Sciatic nerve (tissue), 2 donors: ENCODE data around the gene SH3GL2. TPM values are rescaled to one million over a fixed set of nuclear protein-coding genes. Genes with fewer than 3 reads are reported as not detected.

ENCODE experiments used
- ATAC-seq: fragments of 200-7000 bp; cut with Tn5 transposase; one replicate; pipeline ENCODE4 v1.9.1; 2020; ENCODE audit warnings: mild to moderate bottlenecking, moderate library complexity
- DNase-seq: peaks from one replicate; pipeline ENCODE4 v3.0.0-alpha.2; 2020; ENCODE audit warnings: low spot score
- intact Hi-C: fragments of 100-400 bp; cut with DNase I; formaldehyde crosslinking; loops from one replicate; pipeline ENCODE4 v1.14.2; 2022
- total RNA-seq: library from RNA; stranded (reverse); fragmentation: NEBNext Ultra II Directional; extraction: Animal tissue kit (Norgen Biotek cat#: 25700); gene quantifications from one replicate; pipeline ENCODE4 v1.2.1, GENCODE V29; 2021
- donor health status: DM: no; HTN: no; CAD: no.
- donor health status: DM: no; HTN: no; CAD: no.

SH3GL2 gene
- total RNA-seq = 1.1 TPM

DNA sequence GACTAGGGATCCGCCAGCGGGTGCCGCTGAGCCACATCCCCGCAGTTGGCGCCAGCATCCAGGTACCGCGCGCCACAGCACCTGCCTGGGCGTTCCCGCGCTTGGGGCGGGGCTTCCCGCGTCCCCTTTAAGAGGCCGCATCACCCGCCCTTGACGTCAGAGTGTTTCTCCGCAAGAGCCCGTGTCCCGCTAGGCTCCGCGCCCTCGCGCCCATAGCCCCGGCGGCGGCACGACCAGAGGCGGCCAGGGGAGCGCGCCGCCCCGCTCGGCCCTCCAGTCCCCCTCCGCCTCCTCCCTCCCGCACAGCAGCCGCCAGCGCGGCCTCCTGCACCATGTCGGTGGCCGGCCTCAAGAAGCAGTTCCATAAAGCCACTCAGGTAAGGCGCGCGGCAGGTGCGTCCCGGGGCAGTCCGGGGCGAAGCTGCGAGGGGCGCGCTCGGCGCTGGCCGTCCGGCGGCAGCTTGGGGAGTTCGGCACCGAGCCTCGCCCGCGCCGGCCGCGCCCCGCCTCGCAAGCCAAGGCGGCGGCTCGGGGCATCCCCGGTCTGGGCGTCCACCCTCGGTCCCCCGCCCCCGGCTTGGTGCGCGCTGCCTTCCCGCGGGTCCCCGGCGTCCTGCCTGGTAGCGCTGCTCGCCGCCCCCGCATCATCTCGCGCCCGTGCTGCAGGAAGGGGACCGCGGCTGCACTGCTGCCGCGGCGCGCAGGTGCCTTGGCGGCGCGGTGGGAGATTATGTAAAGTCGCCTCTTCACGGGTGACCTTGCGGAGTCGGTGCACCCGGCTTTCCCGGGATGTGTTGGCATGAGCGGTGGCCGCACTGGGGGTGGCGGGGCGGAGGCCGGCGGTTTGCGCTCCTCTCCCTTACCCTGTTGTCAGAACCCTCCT, at the start of gene SH3GL2:
SH3GL2 (plus strand) TSS at position 156 of the 883 bp plus-strand sequence.
- ATAC-seq = peak; percentile 51
- DNase-seq = no peak

DNA sequence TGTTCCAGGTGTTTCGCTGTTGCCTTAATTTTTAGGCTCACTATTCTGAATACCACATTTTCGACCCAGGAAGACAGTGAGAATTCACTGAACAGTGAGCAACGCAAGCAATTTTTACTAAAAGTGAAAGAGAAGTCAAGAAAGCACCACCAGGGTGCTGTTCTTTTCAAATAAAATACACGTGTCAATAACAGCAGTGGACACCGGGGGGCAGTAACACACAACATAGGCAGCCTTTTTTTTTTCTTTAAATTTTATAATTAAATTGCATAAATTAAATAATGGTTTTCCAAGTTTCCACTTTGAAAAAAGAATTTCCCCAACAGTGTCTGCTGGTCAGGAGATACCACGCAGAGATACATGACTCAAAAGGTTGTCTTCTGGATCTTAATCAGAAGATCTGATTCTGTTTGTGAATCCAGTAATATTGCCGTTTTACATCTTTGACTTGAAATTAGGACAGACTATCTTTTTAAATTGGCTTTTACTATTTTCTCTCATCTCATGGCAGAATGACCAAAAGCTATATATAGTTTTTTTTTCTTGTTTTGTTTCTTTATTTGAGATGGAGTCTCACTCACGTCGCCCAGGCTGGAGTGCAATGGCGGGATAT, 47.1 kb upstream of the SH3GL2 start:
- ATAC-seq (peak; percentile 56), DNase-seq (no peak)
- intact Hi-C loops = no loop called here

More for the DNA sequence above, at the start of gene SH3GL2:
- intact Hi-C loops = no loop called here

DNA sequence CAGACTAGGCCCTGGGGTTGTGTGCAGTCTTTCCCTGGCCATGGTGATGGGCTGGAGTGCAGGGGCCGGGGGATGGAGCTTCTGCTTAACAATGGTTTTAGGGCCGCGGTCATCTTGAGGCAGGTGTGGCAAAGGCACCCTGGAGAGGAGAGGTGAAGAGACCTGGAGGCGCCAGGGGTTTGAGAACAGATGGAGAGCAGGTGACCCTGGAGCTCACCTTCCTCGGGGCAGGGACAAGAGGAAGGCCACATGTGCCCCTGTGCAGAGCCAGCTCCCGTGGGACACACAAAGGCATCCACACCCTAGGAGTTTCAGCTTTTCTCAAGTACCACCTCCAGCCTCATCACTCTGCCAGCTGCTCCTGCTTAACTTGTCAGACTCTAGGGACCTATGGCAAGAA, 46.4 kb upstream of the SH3GL2 start:
- DNase-seq (no peak), ATAC-seq (no peak)
- intact Hi-C loops = no loop called here

DNA sequence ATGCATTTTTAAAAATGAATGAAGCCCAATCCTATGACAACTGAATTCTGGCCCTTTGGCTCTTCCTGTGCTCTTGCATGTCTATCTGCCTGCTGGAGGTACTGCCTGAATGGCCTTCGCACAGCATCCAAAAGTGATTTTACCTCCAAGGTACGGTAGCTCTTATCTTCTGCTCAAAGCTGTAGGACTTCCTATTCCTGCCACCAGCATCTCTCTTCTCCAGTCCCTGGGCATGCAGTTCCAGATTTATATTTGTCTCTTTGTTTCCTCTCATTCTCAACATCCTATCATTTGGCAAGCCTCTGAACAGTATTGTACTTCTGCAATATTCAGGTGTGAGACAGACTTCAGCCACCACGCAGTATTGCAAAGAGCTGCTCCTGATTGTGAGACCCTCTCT, 43.7 kb upstream of the SH3GL2 start:
- DNase-seq = no peak
- intact Hi-C loops = no loop called here

DNA sequence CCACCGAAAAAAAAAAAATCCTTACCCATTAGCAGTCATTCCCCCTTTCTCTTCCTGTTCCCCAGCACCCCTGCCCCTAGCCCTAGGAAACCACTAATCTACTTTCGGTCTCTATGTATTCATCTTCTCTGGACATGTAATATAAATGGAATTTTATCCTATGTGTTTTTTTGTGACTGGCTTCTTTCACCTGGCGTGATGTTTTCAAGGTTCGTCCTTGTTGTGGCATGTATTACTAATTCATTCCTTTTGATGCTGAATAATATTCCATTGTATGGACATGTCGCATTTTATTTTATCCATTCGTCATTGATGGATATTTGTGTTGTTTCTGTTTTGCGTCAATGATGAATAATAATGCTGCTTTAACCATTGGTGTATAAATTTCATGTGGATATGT, 42.8 kb upstream of the SH3GL2 start:
- intact Hi-C loops = no loop called here
- DNase-seq (no peak), ATAC-seq (no peak)

More for the DNA sequence above, 43.7 kb upstream of the SH3GL2 start:
- ATAC-seq = no peak

DNA sequence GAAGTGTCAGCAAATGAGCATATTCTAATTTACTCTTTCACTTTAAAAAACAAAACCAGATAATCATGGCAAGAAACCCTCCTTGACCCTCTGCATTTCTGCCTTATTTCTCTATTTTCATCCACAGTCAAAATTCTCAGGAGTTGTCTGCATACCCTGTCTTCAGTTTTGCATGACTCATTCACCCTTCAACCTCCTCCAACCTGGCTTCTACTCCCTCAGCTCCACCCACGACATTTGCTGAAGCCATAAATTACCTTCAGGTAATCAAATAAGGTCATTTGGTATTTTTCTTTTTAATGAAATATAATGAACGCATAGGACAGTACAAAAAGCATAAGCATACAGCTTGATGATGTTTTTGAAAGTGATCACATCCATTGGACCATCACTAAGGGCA, 27.8 kb upstream of the SH3GL2 start:
- intact Hi-C loops = no loop called here
- DNase-seq (no peak), ATAC-seq (no peak)

DNA sequence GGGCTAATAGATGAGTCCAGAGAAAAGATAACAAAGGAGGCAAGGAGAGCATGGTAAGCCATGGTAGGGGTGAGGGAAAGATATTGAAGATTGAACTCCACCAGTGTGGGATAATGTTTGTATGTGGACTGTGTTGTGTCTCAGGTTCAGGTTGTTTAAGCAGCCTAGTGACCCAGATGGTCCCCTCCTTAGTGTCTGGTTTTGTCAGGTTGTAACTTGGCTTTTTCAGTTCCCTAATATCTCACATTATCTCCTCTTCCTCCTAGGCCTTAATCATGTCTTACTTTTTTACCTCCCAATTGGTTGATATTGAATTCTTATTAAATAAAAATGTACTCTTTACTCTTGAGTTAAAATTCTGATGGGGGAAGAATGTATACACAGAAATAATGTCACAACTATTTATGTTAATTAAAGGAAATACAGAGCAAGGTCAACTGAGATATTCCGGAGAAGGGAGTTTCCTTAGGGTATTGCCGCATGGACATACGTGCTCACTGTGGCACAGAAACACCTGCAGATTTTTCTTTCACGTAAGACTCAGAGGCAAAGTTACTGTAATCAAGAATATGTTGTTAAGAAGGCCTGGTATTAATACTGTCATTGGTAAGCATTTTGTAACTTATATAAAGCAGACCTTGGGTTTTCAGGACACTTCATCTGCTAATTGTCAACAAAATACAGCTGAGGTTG, 23.4 kb upstream of the SH3GL2 start:
- DNase-seq (no peak), ATAC-seq (no peak)
- intact Hi-C loops = no loop called here

DNA sequence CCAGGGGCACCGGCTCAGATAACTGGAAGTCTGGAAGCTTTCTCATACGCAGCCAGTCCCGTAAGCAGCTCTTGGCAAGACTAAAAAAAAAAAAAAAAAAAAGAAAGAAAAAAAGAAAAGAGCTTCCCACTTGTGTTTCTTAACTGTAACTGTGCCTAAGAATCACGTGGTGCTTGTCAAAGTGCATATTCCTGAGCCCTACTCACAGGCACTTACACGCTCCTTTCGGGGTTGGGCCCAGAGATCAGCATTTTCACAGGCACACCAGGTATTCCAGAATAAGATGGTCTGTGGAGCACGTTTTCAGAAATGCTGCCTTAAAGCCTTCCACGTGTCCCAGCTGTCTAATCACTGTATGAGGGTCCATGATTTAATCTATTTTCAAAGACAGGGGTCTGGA, 22.6 kb upstream of the SH3GL2 start:
- ATAC-seq = no peak
- no peak for DNase-seq
- intact Hi-C loops = no loop called here

DNA sequence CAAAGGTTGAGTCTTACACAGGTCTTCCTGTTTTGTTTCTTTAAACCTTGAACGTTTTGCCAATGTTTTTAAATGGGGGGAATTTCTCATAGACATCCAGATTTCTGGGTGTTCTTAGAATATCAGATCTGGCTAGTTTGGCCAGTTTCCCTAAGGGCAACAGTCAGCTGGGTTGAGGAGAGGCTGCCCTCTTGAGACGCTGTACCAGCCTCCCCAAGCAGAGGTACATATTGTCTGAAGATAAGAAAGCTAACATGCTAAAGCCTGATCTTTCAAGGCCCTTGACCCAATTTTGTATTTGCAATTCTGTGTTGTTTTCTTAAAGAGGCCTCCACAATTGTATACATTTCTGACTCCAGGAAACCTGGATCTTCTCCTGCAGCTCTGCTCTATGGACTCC, 21.9 kb upstream of the SH3GL2 start:
- DNase-seq = no peak
- intact Hi-C loops = no loop called here
- no peak for ATAC-seq

DNA sequence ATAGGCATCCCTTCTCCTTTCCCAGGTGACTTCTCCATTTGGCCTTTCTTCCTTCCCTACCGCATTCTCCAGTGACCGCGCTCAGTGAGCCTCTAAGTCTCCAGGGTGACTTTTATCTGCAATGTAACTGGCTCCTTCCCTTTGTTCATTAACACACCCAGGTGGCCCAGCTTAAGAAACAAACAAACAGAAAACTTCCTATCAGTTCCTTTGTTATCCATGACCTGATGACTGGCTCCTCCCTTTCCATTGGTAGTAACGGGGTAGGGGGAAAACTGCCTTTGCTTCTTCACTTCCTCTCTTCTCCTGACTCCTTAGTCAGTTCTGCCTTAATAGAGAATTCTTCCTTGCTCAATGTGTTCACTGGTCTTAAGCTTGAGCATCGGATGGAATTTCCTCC, 7.0 kb upstream of the SH3GL2 start:
- ATAC-seq (no peak), DNase-seq (no peak)
- intact Hi-C loops = no loop called here

DNA sequence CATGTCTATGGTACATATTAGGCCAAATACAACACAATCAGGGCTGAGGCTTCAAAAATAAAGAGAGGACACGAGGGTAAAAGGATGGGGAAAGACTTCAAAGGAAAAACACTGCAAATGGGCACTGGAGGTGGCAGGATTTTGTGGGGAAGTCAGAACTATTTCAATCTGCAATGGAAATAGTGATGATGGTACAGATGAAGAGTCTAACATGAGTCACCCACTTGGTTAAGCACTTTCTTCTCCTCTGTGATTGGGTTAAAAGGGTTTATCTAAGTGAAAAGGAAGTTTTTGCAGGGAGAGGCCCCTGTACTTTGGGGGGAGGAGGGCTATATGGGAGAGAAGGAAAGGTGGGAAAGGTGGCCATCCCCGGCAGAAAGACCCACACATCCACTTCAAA, 4.5 kb upstream of the SH3GL2 start:
- no peak for DNase-seq
- intact Hi-C loops = no loop called here

DNA sequence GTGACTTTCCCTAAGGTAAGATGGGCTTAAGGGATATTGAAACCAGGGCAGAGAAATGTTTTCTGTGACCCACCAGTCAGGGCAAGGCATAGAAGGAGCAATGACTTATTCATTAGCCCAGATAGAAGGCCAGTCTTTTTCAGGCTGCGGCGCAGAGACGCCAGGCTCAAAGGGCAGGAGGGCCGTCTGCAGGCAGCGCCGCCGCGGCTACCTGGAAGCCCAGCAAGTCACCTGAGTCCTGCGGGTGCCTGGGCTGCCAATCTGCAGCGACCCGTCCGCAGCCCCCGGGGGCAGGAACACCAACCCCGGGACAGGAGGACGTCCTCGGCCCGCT, 322 bp upstream of the SH3GL2 start:
- no peak for ATAC-seq
- DNase-seq = no peak
- intact Hi-C loops = no loop called here

More for the DNA sequence above, 4.5 kb upstream of the SH3GL2 start:
- no peak for ATAC-seq

DNA sequence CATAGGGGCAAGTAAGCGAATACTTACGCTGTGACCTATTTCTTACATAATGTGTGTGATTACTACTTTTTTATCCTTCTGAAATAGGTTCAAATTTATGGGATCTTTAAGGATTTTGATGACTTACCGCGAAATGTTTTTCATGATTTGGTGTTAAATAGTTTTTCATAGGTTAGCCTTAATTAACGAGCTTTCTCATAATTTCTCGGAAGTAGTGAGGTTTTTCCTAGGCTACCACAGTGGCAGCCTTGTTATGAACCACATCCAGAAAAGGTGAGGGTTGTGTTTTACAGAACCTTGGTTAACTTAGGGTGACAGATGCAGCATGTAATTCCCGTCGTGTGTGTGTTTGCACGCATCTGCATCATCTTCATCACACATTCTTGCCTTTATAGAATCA, 1.3 kb downstream of the SH3GL2 start:
- DNase-seq (no peak), ATAC-seq (no peak)
- intact Hi-C loops = no loop called here

DNA sequence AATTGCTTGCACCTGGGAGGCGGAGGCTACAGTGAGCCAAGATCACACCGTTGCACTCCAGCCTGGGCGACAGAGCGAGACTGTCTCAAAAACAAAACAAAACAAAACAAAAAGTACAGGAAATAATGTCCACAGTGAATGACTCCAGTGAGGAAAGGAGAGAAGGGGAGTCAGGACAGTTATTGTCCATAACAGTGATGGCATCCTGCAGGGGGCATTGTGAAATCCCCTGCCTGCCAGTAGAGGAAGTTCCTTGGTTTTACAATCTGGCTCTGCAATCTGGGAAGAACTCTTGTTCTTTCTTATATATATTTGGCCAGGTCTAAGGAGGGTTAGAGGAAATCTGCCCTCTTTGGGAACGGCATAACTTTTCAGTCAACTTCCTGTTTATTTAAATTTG, 8.2 kb downstream of the SH3GL2 start:
- intact Hi-C loops = no loop called here
- DNase-seq = no peak
- ATAC-seq = no peak

DNA sequence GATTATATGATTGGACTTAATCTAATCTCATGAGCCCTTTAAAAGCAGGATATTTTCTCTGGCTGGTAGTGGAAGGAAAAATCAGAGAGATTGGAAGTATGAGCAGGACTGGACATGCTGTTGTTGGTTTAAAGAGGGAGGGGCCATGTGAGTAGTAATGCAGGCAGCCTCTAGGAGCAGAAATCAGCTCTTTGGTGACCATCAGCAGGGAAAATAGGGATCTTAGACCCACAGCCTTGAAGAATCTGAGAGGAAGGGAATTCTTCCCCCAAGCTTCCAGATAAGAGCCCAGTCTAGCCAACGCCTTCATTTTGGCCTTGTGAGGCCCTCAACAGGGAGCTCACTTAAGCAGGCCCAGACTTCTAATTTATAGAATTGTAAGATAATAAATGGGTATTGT, 9.5 kb downstream of the SH3GL2 start:
- ATAC-seq (no peak), DNase-seq (no peak)
- intact Hi-C loops = no loop called here

DNA sequence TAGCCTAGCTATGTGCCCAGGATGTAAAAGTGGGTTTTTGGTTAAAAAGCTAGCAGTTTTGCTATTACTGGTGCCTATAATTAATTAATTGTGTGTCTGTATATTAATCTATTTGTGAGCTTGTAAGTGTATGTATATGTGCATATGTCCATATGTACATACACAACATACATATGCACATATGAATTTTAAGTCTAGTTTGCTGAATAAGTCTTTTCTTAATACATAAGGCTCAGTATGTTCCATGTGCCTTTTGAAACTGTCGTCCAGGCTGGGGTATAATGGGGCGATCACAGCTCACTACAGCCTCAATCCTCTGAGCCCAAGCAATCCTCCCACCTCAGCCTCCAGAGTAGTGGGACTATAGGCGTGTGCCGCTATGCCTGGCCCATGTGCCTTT, 10.1 kb downstream of the SH3GL2 start:
- intact Hi-C loops = no loop called here
- DNase-seq = no peak
- ATAC-seq = no peak

DNA sequence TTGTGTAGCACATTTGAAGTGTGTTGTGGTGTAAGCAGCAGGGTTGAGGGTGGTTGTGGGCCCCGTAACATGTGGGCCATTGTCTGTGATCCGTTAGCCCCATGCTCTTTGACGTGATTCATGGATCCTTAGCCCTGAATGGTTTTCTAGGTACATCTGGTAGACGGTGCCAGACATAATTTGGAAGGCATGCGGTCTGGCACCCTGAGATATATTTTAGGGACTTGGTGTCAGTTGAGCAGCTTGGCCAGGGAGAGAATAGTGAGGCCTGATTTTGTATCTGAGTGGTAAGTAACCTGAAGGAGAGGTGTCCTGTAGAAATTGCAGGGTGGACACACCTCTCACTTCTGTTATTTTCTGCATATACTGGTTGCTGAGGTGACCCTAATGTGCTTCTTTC, 10.9 kb downstream of the SH3GL2 start:
- ATAC-seq = no peak
- DNase-seq = no peak
- intact Hi-C loops = no loop called here

DNA sequence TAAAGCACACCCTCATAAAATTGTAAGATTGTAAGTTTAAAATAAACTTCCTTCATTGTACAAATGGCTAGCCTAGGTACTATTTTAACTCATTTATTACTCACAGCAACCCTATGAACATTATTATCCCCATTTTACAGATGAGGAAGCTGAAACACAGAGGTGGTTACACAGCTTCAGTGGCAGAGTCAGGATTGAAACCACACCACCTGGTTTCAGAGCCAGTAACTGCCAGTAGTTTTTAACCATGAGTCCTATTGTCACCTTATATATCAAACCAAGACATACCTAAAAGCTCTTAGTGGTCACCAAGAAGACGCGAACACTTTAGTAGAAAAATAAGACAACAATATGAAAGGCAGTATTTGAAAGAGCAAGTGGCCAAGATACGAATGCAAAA, 16.1 kb downstream of the SH3GL2 start:
- intact Hi-C loops = no loop called here
- ATAC-seq = no peak
- no peak for DNase-seq

DNA sequence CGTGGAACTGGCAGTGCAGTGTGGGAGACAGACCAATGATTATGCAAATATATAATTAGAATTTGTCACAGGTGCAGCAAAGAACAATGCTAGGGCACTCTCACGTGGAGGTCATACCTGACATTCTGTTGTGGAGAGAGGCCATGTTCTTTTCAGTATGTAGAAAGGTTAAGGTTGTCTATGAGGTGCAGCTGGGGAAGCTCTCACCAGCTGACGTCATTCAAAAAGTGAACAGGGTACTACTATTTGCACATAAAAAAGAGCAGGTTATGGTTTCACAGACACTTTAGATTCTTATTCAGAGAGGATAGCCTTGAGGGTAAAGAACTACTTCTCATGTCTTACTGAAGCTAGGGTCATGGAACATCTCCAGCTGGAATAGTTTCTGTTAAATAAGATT, 19.1 kb downstream of the SH3GL2 start:
- ATAC-seq = no peak
- DNase-seq = no peak
- intact Hi-C loops = no loop called here

DNA sequence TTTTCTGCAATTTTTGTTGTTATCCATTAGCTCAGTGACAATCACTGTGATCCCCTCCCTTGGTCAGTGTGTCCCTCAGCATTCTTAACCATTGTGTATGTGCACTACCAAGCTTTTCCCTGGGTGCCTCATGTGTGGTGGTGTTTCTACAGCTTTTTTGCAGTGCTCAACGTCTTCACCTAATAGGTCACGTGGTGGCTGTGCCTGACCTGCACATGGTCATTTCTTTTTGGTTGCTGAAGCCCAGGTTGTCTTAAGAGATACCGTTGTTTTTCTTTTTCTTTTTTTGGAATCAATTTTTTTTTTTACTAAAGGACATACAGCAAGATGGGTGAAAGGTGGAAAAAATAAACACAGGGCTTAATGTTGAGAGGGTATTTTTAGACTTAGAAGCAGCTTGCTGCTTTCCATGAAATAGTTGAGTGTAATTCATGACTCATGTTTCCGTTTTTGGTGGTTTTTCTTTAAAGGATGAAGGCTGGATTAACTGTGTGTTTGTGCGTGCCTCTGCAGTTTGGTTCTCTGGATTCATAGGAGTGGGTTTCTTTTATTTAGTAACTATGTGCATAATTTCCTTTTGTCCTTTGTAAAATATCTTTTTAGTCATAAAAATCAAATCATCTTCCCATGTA, 22.2 kb downstream of the SH3GL2 start:
- intact Hi-C loops = no loop called here

More for the DNA sequence above, 22.2 kb downstream of the SH3GL2 start:
- ATAC-seq (no peak), DNase-seq (no peak)
